Heart left ventricle (tissue), 16 donors: ENCODE data around the gene AFAP1L2. TPM values are rescaled to one million over a fixed set of nuclear protein-coding genes. Genes with fewer than 3 reads are reported as not detected.

Experiments used
- ATAC-seq, 4 donors: fragments of 200-7000 bp; cut with Tn5 transposase; one replicate each; pipeline ENCODE4 v1.9.1; 2020 to 2022; ENCODE audit warnings: moderate library complexity in 4 of 4, mild to moderate bottlenecking in 3 of 4, moderate number of reproducible peaks in 1 of 4
- DNase-seq, 5 donors: peaks; one replicate each; pipeline ENCODE4 v3.0.0-alpha.2; 2020
- H3K27ac ChIP-seq, 12 donors: fragments of 200-600 bp; sonication (generic) in 4 of 12; one replicate each; pipeline versions ENCODE4 v1.5.0 to v1.8.0; 2016 to 2022; ENCODE audit warnings: mild to moderate bottlenecking in 2 of 12
- H3K27me3 ChIP-seq, 9 donors: fragments of 200-600 bp; sonication (generic) in 2 of 9; one replicate each; pipeline versions ENCODE4 v1.5.1 to v1.8.0; 2016 to 2022; ENCODE audit warnings: mild to moderate bottlenecking in 3 of 9
- H3K36me3 ChIP-seq, 9 donors: fragments of 200-600 bp; sonication (generic) in 2 of 9; one replicate each; pipeline versions ENCODE4 v1.5.0 to v1.8.0; 2018 to 2022; ENCODE audit warnings: mild to moderate bottlenecking in 2 of 9
- H3K4me1 ChIP-seq, 12 donors: fragments of 200-600 bp; sonication (generic) in 4 of 12; one replicate each; pipeline versions ENCODE4 v1.5.0 to v1.8.0; 2016 to 2022; ENCODE audit warnings: mild to moderate bottlenecking in 3 of 12
- H3K4me3 ChIP-seq, 12 donors: fragments of 200-600 bp; sonication (generic) in 4 of 12; one replicate each; pipeline versions ENCODE4 v1.5.0 to v1.8.0; 2017 to 2022; ENCODE audit warnings: mild to moderate bottlenecking in 9 of 12, moderate library complexity in 4 of 12
- H3K9me3 ChIP-seq, 12 donors: fragments of 200-600 bp; sonication (generic) in 4 of 12; one replicate each; pipeline versions ENCODE4 v1.5.0 to v1.8.0; 2016 to 2022; ENCODE audit warnings: mild to moderate bottlenecking in 1 of 12
- CTCF ChIP-seq, 12 donors: fragments of 200-600 bp; sonication (generic) in 4 of 12; IDR thresholded peaks; one replicate each; pipeline versions ENCODE4 v1.5.0 to v1.8.0; 2018 to 2022; ENCODE audit warnings: antibody characterized with exemption in 12 of 12, mild to moderate bottlenecking in 5 of 12
- POLR2A ChIP-seq, 2 donors: fragments of 450-650 bp; IDR thresholded peaks; one replicate each; pipeline ENCODE4 v1.6.1; 2017; ENCODE audit warnings: antibody characterized with exemption in 2 of 2, mild to moderate bottlenecking in 2 of 2, moderate library complexity in 2 of 2
- whole genome bisulfite sequencing, 4 donors: extraction: QIAGEN DNeasy Blood & Tissue Kit in 2 of 4; methylation state at CpG; one replicate each; pipeline versions ENCODE4 v1.1.5 to v1.1.7; 2013 to 2018; 5-methylcytosine and 5-hydroxymethylcytosine counted together
- intact Hi-C, 10 donors: fragments of 100-400 bp; cut with DNase I; formaldehyde crosslinking; loops; one replicate each; pipeline versions ENCODE4 v1.11.1 to v1.14.2; 2022
- polyA plus RNA-seq, 2 donors: library from polyadenylated mRNA; stranded (reverse); fragments of 200-250 nt; gene quantifications; one replicate each; pipeline ENCODE4 v1.2.3, GENCODE V29; 2013
- total RNA-seq, 9 donors: library from RNA; depleted of rRNA in 2 of 9; stranded (reverse); fragments of >200 nt in 2 of 9; fragmentation: NEBNext Ultra II Directional in 3 of 9; extraction: Animal tissue kit (Norgen Biotek cat#: 25700) in 3 of 9; gene quantifications; one replicate each; pipeline versions ENCODE4 v1.1.0 to v1.2.4, GENCODE V29; 2016 to 2023
- donor health status: ischemic (EF 13 %, LVEDD 7.1; RV severe dilation, severe dysfunction).
- donor health status: healthy with polysubstance abuse.
- donor health status: DM: no; HTN: yes; CAD: no.
- donor health status: DM: no; HTN: no; CAD: no.
- donor health status: ischemic (EF 25% LVEDD 6.9; RV normal size, moderate dysfunction).
- donor health status: ischemic (EF 25% LVEDD 5.7; RV mildly dilated, moderate dysfunction).
- donor health status: healthy.
- donor health status: DM: yes; HTN: yes; CAD: no.
- donor health status: ischemic (EF 35%, LVEDD 5.7; RV mildly dilated, moderate dysfunction).
- donor health status: nonischemic (EF 11% LVEDD 7.7; RV severe dilation, severe dysfunction).
- donor health status: DM: yes; HTN: yes; CAD: no.
- donor health status: PGD.
- donor health status: ischemic (EF 29% LVEDD 5.4; RV normal size, mild dysfunction).
- donor health status: nonischemic (EF 23%, LVEDD 6.1; RV moderate dilation, normal function).

AFAP1L2 gene
- total and polyA plus RNA-seq, 11 donors, result 2.8 to 8.2 (median 4.3) TPM

- Histone ChIP-seq H3K9me3 (no peaks in the 10 kb centered on the region), H3K27me3 (no peaks in the 10 kb centered on the region), H3K4me1 (peaks cover 0 to 35% (median 3%) of the 10 kb centered on the region in 12 donors), H3K4me3 (no peak overlapping the region), H3K27ac (peak overlapping the region in 4 of 12 donors; percentile 1 to 34 (median 32)), H3K36me3 (no peaks in the 10 kb centered on the region)
- DNase-seq (no peak), ATAC-seq (no peak)
- 89 to 95% (median 93%) methylated on average over 3 to 5 of the region's 5 CpGs for WGBS, 4 donors
- TF ChIP-seq POLR2A (IDR thresholded peaks at IDR 0.05), result no peak
- TF ChIP-seq CTCF (IDR thresholded peaks at IDR 0.05), result no peak
- intact Hi-C loops, result no loop called here
Measured at GRCh38 chr10:114260366-114260765, 143.9 kb downstream of the AFAP1L2 start.

- WGBS, 4 donors, result 69 to 75% (median 73%) methylated on average over 4 to 10 of the region's 10 CpGs
- intact Hi-C loops, result no loop called here
- Histone ChIP-seq H3K27ac (peak overlapping the region in 4 of 12 donors; percentile 1 to 34 (median 32)), H3K27me3 (no peaks in the 10 kb centered on the region), H3K4me3 (no peak overlapping the region), H3K4me1 (peaks cover 0 to 30% (median 0%) of the 10 kb centered on the region in 12 donors), H3K36me3 (no peaks in the 10 kb centered on the region), H3K9me3 (no peaks in the 10 kb centered on the region)
- TF ChIP-seq CTCF (IDR thresholded peaks at IDR 0.05), result no peak
- TF ChIP-seq POLR2A (IDR thresholded peaks at IDR 0.05), result no peak
- ATAC-seq (peak in 3 of 4 donors; percentile 67 to 84 (median 79)), DNase-seq (peak in 4 of 5 donors; percentile 44 to 81 (median 60))
Measured at GRCh38 chr10:114259824-114260223, 144.5 kb downstream of the AFAP1L2 start.

- TF ChIP-seq POLR2A (IDR thresholded peaks at IDR 0.05) (no peak), CTCF (IDR thresholded peaks at IDR 0.05) (no peak)
- peaks cover 0 to 29% (median 0%) of the 10 kb centered on the region in 12 donors for H3K4me1 ChIP-seq
- H3K27ac ChIP-seq, result peak overlapping the region in 1 of 12 donors; percentile 27
- no peak for ATAC-seq
- H3K36me3 ChIP-seq, result no peaks in the 10 kb centered on the region
- 73 to 81% (median 75%) methylated on average over 5 of the region's 5 CpGs for WGBS, 4 donors
- intact Hi-C loops, result no loop called here
- DNase-seq, result no peak
- H3K9me3 ChIP-seq, result no peaks in the 10 kb centered on the region
- H3K27me3 ChIP-seq, result no peaks in the 10 kb centered on the region
- H3K4me3 ChIP-seq, result no peak overlapping the region
Measured at GRCh38 chr10:114258274-114258840, 145.9 kb downstream of the AFAP1L2 start.

GRCh38 chr10:114257498-114257897 is 146.8 kb downstream of the AFAP1L2 start:
- DNase-seq (no peak), ATAC-seq (peak in 3 of 4 donors; percentile 19 to 45 (median 39))
- no peaks in the 10 kb centered on the region for H3K9me3 ChIP-seq
- no peaks in the 10 kb centered on the region for H3K27me3 ChIP-seq
- peaks cover 0 to 29% (median 0%) of the 10 kb centered on the region in 12 donors for H3K4me1 ChIP-seq
- H3K27ac ChIP-seq, result no peak overlapping the region
- no peaks in the 10 kb centered on the region for H3K36me3 ChIP-seq
- WGBS, 4 donors, result 49 to 55% (median 51%) methylated on average over 3 of the region's 3 CpGs
- no peak for TF ChIP-seq CTCF (IDR thresholded peaks at IDR 0.05)
- no peak for TF ChIP-seq POLR2A (IDR thresholded peaks at IDR 0.05)
- intact Hi-C loops, result no loop called here
- H3K4me3 ChIP-seq, result no peak overlapping the region
